GM19397 (cell line): ENCODE measurements around the gene PTGIS.
"Not testable (repeated sequence)": the region's sequence is repeated elsewhere in the genome, so short reads cannot be mapped to it uniquely, and the experiment has no call there.

Experiments used
- ATAC-seq: cut with Tn5 transposase; IDR thresholded peaks from one replicate; pipeline ENCODE4 v1.9.1; 2021; ENCODE audit warnings: mild to moderate bottlenecking, moderate library complexity; ENCODE audit not compliant: unreplicated experiment

The PTGIS gene

DNA sequence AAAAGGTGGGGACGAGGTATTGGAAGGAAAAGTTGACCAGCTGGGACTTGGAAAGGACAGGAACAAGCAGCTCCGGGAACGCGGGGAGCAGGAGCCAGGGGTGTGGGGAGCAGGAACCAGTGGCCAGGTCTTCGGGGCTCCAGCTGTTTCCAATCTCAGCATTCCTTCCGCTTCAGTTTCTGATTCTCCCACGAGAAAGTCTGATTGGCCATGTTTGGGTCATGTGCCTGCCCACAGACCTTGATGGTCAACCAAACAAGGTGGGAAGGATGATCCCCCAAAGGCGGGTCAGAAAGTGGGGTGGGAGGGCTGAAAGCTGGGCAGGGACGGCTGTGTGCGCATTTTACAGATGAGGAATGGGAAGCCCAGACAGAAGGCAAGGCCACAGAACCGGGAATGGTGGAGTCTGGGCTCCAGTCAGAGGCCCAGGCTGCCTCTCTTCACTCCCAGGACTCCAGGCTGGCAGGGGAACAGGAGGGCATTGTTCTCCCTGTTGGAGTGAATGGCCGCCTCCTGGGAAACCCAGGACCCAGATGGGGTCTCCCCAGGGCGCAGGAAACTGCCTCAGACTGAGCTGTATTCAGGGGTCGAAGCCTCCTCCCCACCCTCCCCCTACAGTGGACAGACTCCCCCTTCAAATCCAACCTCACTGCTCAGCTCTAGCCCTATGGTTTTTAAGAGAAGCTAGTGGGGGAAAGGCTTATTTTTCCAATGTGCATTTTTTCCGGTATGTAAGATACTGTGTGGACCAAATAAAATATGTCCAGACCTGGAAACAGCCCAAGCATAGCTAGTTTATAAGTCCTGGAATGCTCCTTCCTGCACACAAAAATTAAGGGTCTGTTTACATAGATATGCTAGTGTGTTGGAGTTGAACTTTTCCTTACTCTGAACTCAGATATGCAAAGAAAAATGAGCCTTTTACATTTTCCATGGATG is 12.2 kb upstream of the PTGIS start:
- ATAC-seq: no peak

DNA sequence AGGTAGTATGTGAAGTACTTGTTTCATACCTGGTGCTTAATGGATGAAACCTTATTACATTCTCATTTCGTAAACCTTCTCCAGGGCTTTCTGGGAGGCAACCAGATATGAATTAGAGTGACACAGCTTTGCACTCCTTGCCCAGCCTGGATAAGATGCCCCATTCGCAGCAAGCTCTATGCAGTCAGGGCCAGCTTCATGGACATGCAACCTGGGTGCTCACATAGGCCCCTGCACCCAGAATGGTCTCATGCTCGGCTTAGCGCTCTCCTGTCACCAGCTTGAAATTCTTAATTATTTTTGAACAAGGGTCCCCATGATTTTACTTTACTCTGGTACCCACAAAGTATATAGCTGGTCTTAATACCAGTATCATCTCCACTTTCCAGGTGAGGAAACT is 11.3 kb upstream of the PTGIS start:
- ATAC-seq: no peak

DNA sequence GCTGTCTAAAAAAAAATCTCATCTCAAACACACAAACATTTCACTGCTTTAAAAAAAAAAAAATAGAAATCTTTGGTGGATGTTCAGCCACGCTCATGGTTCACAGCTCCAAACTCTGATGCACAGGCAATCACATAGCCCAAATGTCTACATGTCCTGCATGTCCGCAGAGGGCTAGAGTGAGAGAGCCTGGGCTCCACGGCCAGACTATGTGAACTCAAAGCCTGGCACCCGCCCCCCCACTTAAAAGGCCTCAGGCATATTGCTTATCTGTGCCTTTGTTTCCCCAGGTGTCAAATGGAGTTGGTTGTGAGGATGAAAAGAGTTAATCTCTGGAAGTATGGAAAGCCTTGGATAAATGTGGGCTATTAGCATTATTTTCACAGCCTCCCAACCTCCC is 10.5 kb upstream of the PTGIS start:
- no peak for ATAC-seq

DNA sequence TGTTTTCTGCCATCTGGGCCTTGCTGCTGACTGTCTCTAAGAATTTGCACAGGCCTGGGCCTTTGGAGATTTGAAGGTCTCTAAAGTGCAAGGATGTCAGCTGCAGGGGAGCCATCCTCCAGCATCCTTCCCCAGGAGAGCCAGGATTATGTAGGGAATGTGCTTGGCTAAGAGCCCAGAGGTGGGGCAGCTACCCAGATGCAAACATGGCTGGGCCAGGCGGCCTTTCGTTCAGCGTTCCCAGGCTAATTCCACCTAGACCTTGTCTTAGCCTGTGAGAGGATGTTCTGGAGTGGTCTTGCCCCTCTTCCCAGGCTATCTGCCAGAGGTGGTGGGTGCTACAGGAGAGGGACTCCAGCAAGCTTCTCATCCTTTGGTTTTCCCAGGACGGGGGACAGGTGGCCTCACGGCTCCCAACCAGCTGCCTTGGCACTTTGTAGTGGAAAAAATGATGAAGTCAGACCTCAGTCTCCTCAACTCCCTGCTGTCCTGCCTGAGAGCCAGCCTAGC is 7.7 kb upstream of the PTGIS start:
- no peak for ATAC-seq

DNA sequence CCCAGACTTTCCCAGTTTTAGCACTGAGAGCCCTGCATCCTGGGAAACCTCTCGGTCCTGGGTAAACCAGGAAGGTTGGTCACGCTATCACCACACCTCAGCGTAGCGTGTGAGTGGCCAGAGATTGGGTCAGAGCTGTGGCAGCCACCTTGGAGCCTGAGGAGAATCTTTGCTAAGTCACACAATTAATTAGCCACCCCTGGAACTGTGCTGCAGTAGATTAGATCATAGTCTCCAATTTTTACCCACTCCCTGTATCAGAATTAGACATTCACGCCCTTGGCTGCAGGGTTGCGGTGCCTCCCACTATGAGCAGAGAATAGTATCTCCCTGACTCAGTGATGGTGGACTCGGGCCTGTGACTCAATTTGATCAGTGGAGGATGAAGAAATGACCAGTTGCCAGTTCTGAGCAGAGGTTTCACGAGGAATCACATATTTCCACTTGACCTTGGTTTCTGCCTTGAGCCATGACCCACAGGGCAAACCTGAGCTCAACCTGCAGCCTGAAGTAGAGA is 6.0 kb upstream of the PTGIS start:
- ATAC-seq: no peak

DNA sequence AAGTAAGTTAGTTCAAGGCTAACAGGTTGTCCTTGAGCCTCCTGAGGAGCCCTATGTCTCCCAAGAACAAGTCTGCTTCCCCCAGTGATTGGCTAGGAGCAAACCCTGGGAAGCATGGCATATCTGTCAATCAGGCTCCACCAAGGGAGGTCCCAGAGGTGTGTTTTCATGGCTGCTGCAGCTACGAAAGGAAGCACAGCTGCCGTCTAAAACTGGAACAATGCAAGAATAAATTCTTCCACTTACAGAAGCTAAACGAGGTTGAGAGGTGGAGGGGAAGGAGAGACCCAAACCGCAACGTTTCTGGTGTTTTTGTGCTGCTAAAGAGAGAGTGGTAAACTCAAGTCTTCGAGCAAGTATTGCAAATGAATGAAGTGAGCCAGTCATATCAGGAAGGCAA is 4.9 kb upstream of the PTGIS start:
- no peak for ATAC-seq

DNA sequence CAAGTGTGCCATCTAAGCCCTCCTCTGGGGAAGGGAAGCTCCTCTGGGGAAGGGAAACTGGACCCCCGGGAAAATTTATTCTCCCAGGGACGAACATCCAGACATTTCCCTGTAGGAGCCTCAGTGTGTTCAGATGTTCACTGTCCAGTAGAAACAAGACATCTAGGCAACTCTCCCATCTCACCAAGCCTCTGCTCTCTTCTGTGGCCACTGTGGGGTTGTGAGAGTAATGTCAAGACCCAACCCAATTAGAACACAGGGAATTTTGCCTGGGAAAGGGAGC is 3.6 kb upstream of the PTGIS start:
- no peak for ATAC-seq

DNA sequence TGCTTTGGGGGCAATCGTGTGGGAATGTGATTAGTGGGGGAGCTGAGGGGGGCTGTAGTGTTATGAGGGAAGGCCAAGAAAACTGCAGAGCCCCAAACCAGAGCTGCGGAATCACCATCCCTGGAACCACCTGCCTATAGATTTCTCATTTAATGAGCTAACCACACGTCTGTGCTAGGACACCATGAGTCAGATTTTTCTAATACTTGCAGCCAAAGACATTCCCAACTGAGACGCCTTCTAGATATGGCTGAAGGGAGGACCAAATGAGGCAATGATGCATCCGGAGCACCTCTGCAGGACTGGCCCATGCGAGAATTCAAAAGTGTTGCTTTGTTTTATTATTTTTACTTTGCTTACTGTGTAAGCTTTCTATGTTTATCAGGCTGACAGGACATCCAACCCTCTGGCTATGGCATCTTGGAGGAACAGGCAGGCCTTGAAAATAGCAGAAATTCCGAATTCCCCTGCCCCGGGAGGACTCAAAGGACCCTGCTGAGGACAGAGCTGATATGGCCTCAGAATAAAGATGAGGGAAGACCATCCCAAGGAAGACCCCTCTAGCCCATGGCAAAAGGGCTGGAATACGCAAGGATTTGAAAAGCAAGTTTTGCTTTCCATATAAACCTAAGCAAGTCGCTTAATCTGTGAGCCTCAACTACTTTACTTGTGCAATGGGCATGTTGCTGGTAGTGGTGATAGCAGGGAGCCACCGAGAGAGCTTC is 3.1 kb upstream of the PTGIS start:
- ATAC-seq: no peak

DNA sequence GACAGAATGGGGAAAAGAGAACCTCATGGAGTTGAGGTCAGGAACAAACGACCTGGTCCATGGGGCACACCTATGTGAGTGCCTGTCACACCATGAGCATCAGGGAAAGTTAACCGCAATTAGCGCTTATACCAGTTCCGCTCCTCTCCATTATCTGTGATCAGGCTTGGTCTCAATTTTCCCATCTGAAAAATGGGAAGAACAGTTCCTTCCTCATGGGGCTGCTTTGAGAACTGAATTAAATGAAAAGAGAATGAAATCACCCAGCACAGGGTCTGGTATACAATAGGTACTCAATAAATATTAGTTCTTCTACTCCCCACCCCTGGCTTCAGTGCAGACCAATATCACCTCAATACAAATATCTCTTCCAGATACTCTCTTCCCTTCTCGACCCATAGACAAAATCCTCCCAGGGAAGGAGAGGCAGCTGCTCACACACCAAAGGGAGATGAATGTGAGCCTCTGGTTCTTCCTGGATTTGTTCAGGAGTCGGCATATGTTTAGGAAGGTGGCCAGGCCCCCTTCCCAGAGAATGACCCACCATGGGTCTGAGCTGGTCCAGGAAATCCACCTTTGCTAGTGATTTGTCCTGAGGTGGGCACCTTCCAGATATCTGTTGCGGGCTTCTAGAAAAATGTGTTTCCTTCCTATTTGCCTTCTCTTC is 2.4 kb upstream of the PTGIS start:
- no peak for ATAC-seq

DNA sequence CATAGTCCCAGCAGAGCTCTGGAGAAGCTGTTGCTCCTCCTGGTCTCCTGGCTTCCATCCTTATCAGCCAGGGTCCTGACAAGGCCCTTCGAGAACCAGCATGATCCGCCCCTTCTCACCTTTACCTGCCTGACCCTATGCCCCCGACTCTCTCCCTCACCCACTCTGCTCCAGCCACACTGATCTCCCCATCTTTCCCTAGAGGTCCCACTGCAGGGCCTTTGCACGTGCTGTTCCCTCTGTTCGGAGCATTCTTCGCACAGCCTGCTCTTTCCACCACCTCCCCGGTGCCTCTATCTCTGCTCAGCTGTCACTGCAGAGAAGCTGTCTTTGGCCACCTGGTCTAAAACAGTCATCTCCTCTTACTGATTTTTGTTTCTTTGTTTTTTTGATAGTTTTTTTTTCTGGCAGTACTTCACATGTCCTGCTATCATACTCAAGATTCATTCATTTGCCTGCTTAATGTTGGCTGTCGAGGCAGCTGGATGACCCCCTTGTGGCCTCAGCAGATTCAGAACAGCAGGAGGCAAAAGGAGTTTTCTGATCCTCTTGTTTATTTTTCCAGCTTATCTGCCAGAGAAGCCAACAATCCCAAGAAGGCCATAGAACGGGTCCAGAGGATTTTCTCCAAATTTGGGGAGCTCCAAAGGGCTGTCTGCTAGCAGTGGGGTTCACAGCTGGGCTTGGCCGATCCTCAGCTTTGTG is 1.6 kb upstream of the PTGIS start:
- ATAC-seq: no peak

DNA sequence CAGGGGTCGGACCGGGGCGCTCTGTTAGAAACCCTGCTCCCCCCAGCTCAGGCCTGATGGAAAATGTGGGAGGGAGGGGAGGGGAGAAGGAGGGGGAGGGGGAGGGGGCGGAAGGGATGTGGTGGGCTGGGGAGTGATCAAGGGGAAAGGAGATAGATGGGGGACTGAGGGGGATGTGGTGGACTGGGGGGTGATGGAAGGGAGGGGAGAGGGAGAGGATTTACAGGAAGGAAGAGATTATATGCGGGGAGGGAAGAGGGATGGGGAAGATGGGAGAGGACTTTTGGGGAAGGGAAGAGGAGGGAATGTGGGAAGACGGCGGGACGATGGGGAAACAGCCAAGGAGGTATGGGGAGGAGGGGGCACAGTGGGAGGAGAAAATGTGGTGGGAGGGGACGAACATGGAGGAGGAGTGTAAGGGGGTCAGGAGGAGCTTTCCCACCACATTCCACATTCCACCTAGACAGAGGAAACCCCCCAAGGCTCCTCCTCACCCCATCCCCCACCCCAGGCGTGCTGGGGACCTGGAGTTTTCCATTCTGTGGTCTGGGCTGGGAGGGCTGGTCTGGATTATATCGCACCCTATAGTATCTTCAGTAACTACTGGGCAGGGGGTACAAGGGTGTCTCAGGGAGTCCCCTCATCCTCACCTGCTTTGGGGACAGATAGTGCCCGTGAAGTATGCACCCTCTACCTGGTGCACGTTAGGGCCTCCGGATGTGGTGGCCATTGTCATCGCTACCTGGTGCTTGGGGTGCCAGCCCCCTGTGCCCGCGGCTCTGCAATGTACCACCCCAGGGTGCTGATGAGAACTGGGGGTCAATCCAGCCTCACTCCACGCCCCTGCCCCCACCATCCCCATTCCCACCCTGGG is 578 bp upstream of the PTGIS start:
- no peak for ATAC-seq

DNA sequence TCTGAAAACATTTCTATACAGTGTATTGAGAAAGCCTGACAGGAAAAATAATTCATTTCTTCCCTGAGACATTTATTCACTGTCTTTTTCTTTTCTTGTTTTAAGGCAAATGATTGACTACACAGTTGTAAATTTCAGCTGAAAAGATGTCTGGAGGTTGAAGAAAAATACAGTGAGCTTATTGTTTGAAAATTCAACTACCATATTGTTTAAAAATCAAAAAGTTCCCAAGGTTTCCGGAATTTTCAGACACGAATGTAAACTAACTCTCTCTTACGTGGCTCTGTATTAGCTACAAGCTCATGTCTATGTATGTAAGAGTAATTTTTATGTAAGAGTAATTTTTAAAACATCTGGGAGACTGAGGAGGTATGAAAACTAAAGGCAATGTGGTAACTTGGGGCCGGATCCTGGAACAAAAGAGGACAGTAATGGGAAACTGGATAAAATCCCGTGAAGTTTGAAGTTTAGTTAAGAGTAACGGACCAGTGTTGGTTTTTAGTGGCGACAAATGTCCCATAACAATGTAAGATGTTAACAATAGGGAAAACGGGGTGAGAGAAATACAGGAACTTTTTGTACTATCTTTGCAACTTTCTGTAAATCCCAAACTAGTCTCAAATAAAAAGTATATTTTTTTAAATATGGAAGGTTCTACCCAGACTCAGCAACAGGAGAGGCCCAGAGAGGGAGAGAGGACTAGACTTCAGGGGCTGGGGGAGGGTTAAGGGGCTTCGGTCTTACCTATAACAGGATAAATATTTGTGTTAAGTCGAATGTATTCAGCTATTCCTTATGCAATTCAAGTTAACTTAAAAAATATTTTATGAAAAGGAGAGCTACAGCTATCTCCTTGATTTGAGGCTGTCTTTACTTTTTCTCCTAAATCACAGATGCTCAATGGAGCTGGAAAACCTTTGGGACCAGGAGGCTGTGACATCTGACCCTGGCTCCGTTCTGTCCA is 1.3 kb downstream of the PTGIS start:
- ATAC-seq: no peak

DNA sequence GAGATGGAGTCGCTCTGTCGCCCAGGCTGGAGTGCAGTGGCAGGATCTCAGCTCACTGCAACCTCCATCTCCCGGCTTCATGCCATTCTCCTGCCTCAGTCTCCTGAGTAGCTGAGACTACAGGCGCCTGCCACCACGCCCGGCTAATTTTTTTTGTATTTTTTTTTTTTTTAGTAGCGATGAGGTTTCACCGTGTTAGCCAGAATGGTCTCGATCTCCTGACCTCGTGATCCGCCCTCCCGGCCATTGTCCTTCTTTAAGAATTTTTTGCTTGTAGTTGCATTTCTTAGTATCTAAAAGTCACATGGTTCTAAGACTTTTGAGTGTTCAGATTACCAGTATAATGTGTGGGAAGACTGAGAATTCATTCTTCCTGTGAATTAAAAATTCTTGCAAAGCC is 2.9 kb downstream of the PTGIS start:
- ATAC-seq: not testable (repeated sequence)

DNA sequence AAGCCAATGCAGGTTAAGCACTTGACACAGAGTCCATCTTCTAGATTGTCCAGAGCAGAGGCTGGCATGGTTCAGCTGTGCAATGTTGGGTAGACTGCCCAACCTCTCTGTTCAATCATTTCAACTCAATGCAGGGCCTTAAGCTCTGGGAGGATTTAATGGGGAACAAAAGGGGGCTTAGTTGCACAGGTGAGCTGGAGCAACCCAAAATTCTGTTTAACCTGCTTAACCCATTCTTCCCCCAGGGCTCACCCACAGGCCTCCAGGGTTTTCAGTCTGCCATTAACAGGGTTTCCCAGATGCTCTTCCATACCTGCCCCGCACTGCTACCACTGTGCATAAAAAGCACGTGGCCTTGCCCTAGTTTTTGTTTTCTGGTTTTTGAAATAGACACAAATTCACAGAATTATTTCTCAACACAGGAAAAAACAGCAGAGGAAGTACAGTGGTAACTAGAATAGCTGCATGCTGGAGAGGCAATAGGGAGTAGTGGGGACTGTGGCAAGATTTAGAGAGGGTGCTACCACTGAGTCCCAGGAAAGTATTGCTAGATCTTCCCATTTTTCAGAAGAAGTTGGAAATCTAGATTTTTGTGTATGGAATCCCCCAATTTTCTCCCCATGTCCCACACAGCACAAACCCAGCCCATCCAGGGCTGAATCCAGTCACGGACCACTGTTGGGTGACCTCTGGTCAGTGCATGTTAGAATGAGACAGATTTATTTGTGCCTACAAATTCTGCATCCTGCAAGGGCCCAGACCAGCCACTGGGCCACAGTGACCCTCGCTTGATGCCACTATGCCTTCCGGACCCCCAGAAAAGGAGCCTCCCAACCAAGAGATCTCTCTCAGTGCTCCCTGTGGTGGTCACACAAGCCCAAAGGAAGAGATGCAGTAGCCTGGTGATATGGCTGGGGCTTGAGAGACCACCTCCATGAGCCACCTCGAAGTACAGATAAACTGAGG is 4.6 kb downstream of the PTGIS start:
- ATAC-seq: no peak

DNA sequence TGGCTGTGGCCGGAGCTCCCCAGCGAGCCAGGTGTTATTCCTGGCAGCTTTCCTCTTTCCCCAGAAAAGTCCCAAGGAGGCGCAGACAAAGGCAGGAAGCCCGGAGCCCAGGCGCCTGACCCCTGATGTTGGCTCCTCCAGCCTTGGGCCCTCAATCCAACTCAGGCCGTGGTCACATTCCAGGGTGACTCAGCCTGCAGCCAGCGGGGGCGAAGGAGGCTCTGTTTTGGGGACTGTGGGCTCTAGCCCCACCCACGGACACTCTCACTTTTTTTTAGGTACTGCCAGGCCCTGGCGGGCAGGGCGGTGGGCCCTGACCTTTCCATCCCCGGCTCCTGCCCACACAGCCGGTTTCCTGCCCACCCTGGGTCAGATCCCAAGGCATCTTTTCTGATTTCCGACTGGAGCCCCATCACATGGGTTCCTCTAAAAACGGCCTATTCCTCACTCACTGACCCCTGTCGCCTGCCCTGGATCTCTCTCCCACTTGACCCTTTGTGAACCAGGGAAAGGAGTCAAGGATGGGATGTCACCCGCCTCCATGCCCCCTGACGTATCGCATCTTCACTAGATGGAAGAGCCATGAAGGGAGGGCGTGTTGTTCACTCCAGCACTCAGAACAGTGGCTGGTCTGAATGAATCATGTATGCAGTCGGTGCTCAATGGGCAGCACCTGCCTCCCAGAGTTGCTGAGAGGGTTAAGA is 5.5 kb downstream of the PTGIS start:
- ATAC-seq: no peak

DNA sequence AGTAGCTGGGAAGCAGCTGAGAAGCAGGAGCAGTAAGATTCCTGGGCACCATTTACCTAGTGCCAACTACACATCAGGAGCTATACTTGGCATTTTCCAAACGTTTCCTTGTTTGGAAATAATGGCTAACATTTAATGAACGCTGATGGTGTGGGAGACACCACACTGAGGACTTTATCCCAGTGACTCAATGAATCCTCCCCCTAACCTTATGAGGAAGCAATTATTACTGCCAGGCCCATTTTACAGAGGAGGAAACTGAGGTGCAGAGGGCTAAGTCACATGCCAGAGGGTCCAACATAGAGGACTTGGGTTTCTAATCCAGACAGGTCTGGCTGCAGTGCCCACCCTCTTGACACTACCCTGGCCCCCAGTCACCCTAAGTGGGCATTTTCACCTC is 6.1 kb downstream of the PTGIS start:
- ATAC-seq: no peak

DNA sequence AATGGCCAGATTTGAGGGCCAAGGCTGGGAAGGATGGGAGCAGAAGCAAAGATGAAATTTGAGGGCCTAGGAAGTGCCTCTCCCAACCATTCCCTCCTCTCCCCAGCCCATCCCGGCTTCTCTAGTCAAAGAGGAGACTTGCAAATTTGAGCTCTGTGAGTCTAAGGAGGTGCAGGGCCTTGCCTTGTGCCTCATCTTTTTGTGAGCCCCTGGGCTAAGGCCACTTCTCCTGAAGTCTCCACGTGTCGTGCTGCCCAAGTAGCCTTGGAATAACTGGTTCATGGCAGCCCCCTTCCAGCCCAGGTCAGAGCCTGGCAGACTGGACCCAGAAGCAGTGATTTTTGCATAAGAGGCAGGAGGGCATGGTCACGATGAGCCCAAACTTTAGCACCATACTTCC is 6.7 kb downstream of the PTGIS start:
- no peak for ATAC-seq
